PC-3 (cell line): ENCODE measurements around the gene CRYM. TPM values are rescaled to one million over a fixed set of nuclear protein-coding genes. Genes with fewer than 3 reads are reported as not detected.

Source experiments
- ATAC-seq: fragments of 200-7000 bp; cut with Tn5 transposase; 2 replicates; pipeline ENCODE4 v1.9.1; 2020; ENCODE audit warnings: mild to moderate bottlenecking, moderate library complexity
- BruUV-seq: library from RNA; stranded (reverse); fragments of 400-500 nt; replicated peaks from 2 replicates; lab custom pipeline; 2021; lab: Mats Ljungman, UMichigan
- CTCF ChIA-PET: fragments of 300-600 bp; sonication (Branson Sonifier 250); formaldehyde crosslinking; loops from one replicate; lab custom pipeline; 2022; ENCODE audit warnings: antibody characterized with exemption; lab: Charles Lee
- POLR2A ChIA-PET: fragments of 300-600 bp; sonication (Branson Sonifier 250); formaldehyde crosslinking; loops from one replicate; lab custom pipeline; 2022; ENCODE audit warnings: antibody characterized with exemption; ENCODE audit not compliant: unreplicated experiment; lab: Charles Lee
- DNase-seq: peaks from one replicate; pipeline ENCODE4 v3.0.0-alpha.2; 2015
- H2AFZ ChIP-seq: fragments of 300-600 bp; sonication (generic); 2 replicates; pipeline ENCODE4 v1.6.0; 2016; ENCODE audit warnings: antibody characterized with exemption, low read length
- H3F3A ChIP-seq: fragments of 300-600 bp; sonication (generic); one replicate; pipeline ENCODE4 v1.6.0; 2017; ENCODE audit warnings: antibody characterized with exemption, low read length, control low read depth, mild to moderate bottlenecking; ENCODE audit not compliant: unreplicated experiment
- H3K27ac ChIP-seq: fragments of 300-600 bp; sonication (generic); 2 replicates; pipeline ENCODE4 v1.5.1; 2016; ENCODE audit warnings: mild to moderate bottlenecking, low read length
- H3K27me3 ChIP-seq: fragments of 300-600 bp; sonication (generic); 2 replicates; pipeline ENCODE4 v1.6.1; 2016; ENCODE audit warnings: low read length, mixed read lengths
- H3K36me3 ChIP-seq: fragments of 300-600 bp; sonication (generic); 2 replicates; pipeline ENCODE4 v1.6.1; 2016; ENCODE audit warnings: low read depth, mixed run types, low read length, mixed read lengths
- H3K4me1 ChIP-seq: fragments of 300-600 bp; sonication (generic); 2 replicates; pipeline ENCODE4 v1.5.1; 2016; ENCODE audit warnings: low read length; ENCODE audit not compliant: insufficient read depth
- H3K4me2 ChIP-seq: fragments of 300-600 bp; sonication (generic); 2 replicates; pipeline ENCODE4 v1.6.0; 2016; ENCODE audit warnings: low read length
- H3K4me3 ChIP-seq: fragments of 300-600 bp; sonication (generic); 2 replicates; pipeline ENCODE4 v1.5.1; 2016; ENCODE audit warnings: mild to moderate bottlenecking, low read length, mixed read lengths
- H3K79me2 ChIP-seq: fragments of 300-600 bp; sonication (generic); 2 replicates; pipeline ENCODE4 v1.6.1; 2017; ENCODE audit warnings: low read length, mixed read lengths
- H3K9ac ChIP-seq: fragments of 300-600 bp; sonication (generic); 2 replicates; pipeline ENCODE4 v1.6.0; 2016; ENCODE audit warnings: mild to moderate bottlenecking, low read length
- H3K9me2 ChIP-seq: fragments of 300-600 bp; sonication (generic); replicated peaks from 2 replicates; pipeline ENCODE4 v1.6.1; 2016; ENCODE audit warnings: mixed run types, low read length, mixed read lengths
- H3K9me3 ChIP-seq: fragments of 300-600 bp; sonication (generic); 2 replicates; pipeline ENCODE4 v1.6.1; 2016; ENCODE audit warnings: low read length, mixed read lengths
- H4K20me1 ChIP-seq: fragments of 300-600 bp; sonication (generic); 2 replicates; pipeline ENCODE4 v1.6.1; 2016; ENCODE audit warnings: low read length, mixed read lengths
- CTCF ChIP-seq: fragments of 300-600 bp; sonication (generic); conservative IDR thresholded peaks from 2 replicates; pipeline ENCODE4 v1.5.1; 2017; ENCODE audit warnings: antibody characterized with exemption, low read depth, mild to moderate bottlenecking, low read length
- EZH2 ChIP-seq: fragments of 300-600 bp; sonication (generic); IDR thresholded peaks from one replicate; pipeline ENCODE4 v1.6.1; 2017; ENCODE audit warnings: antibody characterized with exemption, mild to moderate bottlenecking, low read length; ENCODE audit not compliant: unreplicated experiment
- EZH2phosphoT487 ChIP-seq: fragments of 300-600 bp; sonication (generic); IDR thresholded peaks from 2 replicates; pipeline ENCODE4 v1.6.1; 2018; ENCODE audit warnings: mild to moderate bottlenecking, antibody characterized with exemption, low read length, borderline replicate concordance
- intact Hi-C: fragments of 100-400 bp; cut with micrococcal nuclease; formaldehyde crosslinking; loops from 2 replicates; pipeline ENCODE4 v1.9.0; 2023
- total RNA-seq: library from RNA; depleted of rRNA; stranded (reverse); fragments of >200 nt; gene quantifications from 2 replicates; pipeline ENCODE4 v1.2.3, GENCODE V29; 2014; rRNA removed

The CRYM gene
- total RNA-seq, 1 experiment from 2014 or later: not detected

GRCh38 chr16:21214086-21214485 is 64.0 kb downstream of the CRYM start:
- TF ChIP-seq EZH2phosphoT487 (no peak), EZH2 (no peak), CTCF (no peak)
- Histone ChIP-seq H3K4me3 (no peak overlapping the region), H3K9me3 (no peaks in the 10 kb centered on the region), H3K36me3 (no peaks in the 10 kb centered on the region), H3K27ac (no peak overlapping the region), H4K20me1 (no peaks in the 10 kb centered on the region), H2AFZ (no peak overlapping the region), H3F3A (no peaks in the 10 kb centered on the region), H3K27me3 (peaks cover 3% of the 10 kb centered on the region), H3K9ac (no peak overlapping the region), H3K4me1 (no peaks in the 10 kb centered on the region), H3K4me2 (no peak overlapping the region), H3K79me2 (no peaks in the 10 kb centered on the region), H3K9me2 (no peaks in the 10 kb centered on the region)
- CTCF ChIA-PET: no interaction called here
- intact Hi-C loops: no loop called here
- no TSS peak for BruUV-seq
- DNase-seq: no peak
- no peak for ATAC-seq
- POLR2A ChIA-PET: no interaction called here

GRCh38 chr16:21211486-21211885 is 66.6 kb downstream of the CRYM start, which contains the start of gene ZP2:
Gene ZP2, minus strand, starts transcription at chr16:21211574. Its CDS starts 27 bp downstream, at chr16:21211547.
- no peaks in the 10 kb centered on the region for H3F3A ChIP-seq
- H3K9me2 ChIP-seq: no peaks in the 10 kb centered on the region
- no peak for DNase-seq
- ChIA-PET CTCF (no interaction called here), POLR2A (no interaction called here)
- BruUV-seq: no TSS peak
- TF ChIP-seq EZH2: no peak
- TF ChIP-seq EZH2phosphoT487: no peak
- no peak for TF ChIP-seq CTCF
- no peaks in the 10 kb centered on the region for H3K79me2 ChIP-seq
- no peak within 1 kb of the TSS for H3K9ac ChIP-seq
- no peak for ATAC-seq
- no peaks in the 10 kb centered on the region for H3K36me3 ChIP-seq
- H3K4me3 ChIP-seq: no peak within 1 kb of the TSS
- H2AFZ ChIP-seq: no peak within 1 kb of the TSS
- H3K27ac ChIP-seq: no peak within 1 kb of the TSS
- H3K27me3 ChIP-seq: peaks cover 10% of the 10 kb centered on the region
- intact Hi-C loops: no loop called here
- H3K4me1 ChIP-seq: no peaks in the 10 kb centered on the region
- H4K20me1 ChIP-seq: no peaks in the 10 kb centered on the region
- H3K9me3 ChIP-seq: no peaks in the 10 kb centered on the region
- no peak within 1 kb of the TSS for H3K4me2 ChIP-seq

Other genes starting within 250 kb of the CRYM start
- under 0.01 and 0.11 TPM in 2 replicates for gene DNAH3, start 127.4 kb downstream of the CRYM start, total RNA-seq
- 3.6 and 11.5 TPM in 2 replicates for gene LDAF1, start 119.6 kb downstream of the CRYM start, total RNA-seq
- not detected in 2 replicates for gene ZP2, start 66.7 kb downstream of the CRYM start, total RNA-seq
- gene ANKS4B, start 44.6 kb downstream of the CRYM start, total RNA-seq: not detected in 2 replicates